Measurements from ENCODE around the gene RECQL. TPM values are rescaled to one million over a fixed set of nuclear protein-coding genes. Genes with fewer than 3 reads are reported as not detected.

RECQL gene
- total and polyA plus RNA-seq, 2 of the 4 experiments (the other 2 are of a cell fraction): 29.4 to 67.0 TPM

GRCh38 chr12:21516281-21516680 lies 14.8 kb upstream of the RECQL start:
- Histone ChIP-seq H3K27me3 (ENCODE audit: control insufficient read depth, insufficient read depth, low read length) (no peaks in the 10 kb centered on the region), H3K18ac (ENCODE audit: low read depth, low read length) (no peak overlapping the region), H2AK9ac (replicated peaks; ENCODE audit: low read depth, low read length, poor library complexity) (no peak overlapping the region), H3K9ac (ENCODE audit: low read depth, low read length) (no peak overlapping the region), H3K79me1 (ENCODE audit: low read depth in 1 of 2, low read length in 2 of 2) (peaks cover 4 to 7% of the 10 kb centered on the region in 2 experiments), H2AFZ (replicated peaks; ENCODE audit: low read length, poor library complexity) (no peak overlapping the region), H3K9me1 (ENCODE audit: insufficient read depth, low read length) (no peaks in the 10 kb centered on the region), H2AK5ac (ENCODE audit: low read depth, low read length) (no peak overlapping the region), H4K5ac (ENCODE audit: low read depth, low read length) (no peak overlapping the region), H3K9me3 (ENCODE audit: control insufficient read depth, insufficient read depth, low read length) (no peaks in the 10 kb centered on the region), H2BK15ac (ENCODE audit: low read depth, low read length) (no peak overlapping the region), H2BK120ac (ENCODE audit: low read depth, low read length) (no peak overlapping the region), H3K27ac (ENCODE audit: insufficient read depth, low read length) (no peak overlapping the region), H3K4ac (ENCODE audit: low read depth, low read length) (no peak overlapping the region), H3K4me1 (ENCODE audit: control insufficient read depth, insufficient read depth, low read length) (no peaks in the 10 kb centered on the region), H3K23ac (ENCODE audit: low read depth, low read length) (no peak overlapping the region), H3K36me3 (ENCODE audit: control insufficient read depth, insufficient read depth, low read length) (peaks cover 15% of the 10 kb centered on the region), H3K56ac (ENCODE audit: extremely low read depth, insufficient read depth, low read length) (no peak overlapping the region), H2BK20ac (ENCODE audit: low read depth, low read length) (no peak overlapping the region), H3K14ac (replicated peaks; ENCODE audit: low read depth, low read length) (no peak overlapping the region), H3K4me2 (ENCODE audit: low read depth, low read length) (no peak overlapping the region), H4K20me1 (ENCODE audit: insufficient read depth, low read length) (no peaks in the 10 kb centered on the region), H2BK5ac (ENCODE audit: low read depth, low read length, poor library complexity, severe bottlenecking) (no peak overlapping the region), H4K91ac (ENCODE audit: insufficient read depth, low read depth, low read length) (no peak overlapping the region), H4K8ac (ENCODE audit: low read depth in 2 of 2, low read length in 2 of 2) (no peak overlapping the region), H3K4me3 (ENCODE audit: insufficient read depth, low read depth, low read length) (no peak overlapping the region)
- ChIA-PET POLR2A (ENCODE audit: unreplicated experiment) (no interaction called here), CTCF (interaction anchor here (0.5 kb wide), 1 partner anchor 65 kb away, joined by 3 read pairs; no protein-coding TSS in a partner anchor)
- no peak for ATAC-seq (ENCODE audit: low read depth)
- in situ Hi-C loops (cut with MboI; ENCODE audit: low sequenced_read_pairs): no loop called here
- no peak for DNase-seq
- no CpG with 5 or more reads among the region's 2 CpGs for WGBS, 2 experiments (ENCODE audit: extremely low coverage in 2 of 2, insufficient read length in 1 of 2)
- dilution Hi-C loops (cut with HindIII; ENCODE audit: low sequenced_read_pairs, unreplicated experiment): no loop called here
- TF ChIP-seq FOS (IDR thresholded peaks at IDR 0.05; ENCODE audit: low read depth, low read length) (no peak), CEBPB (IDR thresholded peaks at IDR 0.05; ENCODE audit: low read depth, low read length) (no peak), NFE2L2 (IDR thresholded peaks at IDR 0.05; ENCODE audit: low read depth, low read length) (no peak), SMC3 (IDR thresholded peaks at IDR 0.05; ENCODE audit: low read depth, low read length) (no peak), POLR2A (IDR thresholded peaks at IDR 0.05; ENCODE audit: low read depth, low read length) (no peak)
- TF ChIP-seq, protein P1, sequence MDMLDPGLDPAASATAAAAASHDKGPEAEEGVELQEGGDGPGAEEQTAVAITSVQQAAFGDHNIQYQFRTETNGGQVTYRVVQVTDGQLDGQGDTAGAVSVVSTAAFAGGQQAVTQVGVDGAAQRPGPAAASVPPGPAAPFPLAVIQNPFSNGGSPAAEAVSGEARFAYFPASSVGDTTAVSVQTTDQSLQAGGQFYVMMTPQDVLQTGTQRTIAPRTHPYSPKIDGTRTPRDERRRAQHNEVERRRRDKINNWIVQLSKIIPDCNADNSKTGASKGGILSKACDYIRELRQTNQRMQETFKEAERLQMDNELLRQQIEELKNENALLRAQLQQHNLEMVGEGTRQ (IDR thresholded peaks at IDR 0.05; ENCODE audit: low read depth, low read length): no peak
- intact Hi-C loops (cut with micrococcal nuclease): no loop called here
- BruUV-seq (replicated peaks): no TSS peak
